MM.1S (cell line): ENCODE data around the gene IQCK.

Experiments used
- DNase-seq: peaks from one replicate; pipeline ENCODE4 v3.0.0-alpha.2; 2015
- H2AFZ ChIP-seq: fragments of 300-600 bp; sonication (generic); 2 replicates; pipeline ENCODE4 v1.6.0; 2016; ENCODE audit warnings: antibody characterized with exemption, low read length
- H3F3A ChIP-seq: fragments of 300-600 bp; sonication (generic); 2 replicates; pipeline ENCODE4 v1.6.1; 2016; ENCODE audit warnings: mild to moderate bottlenecking, antibody characterized with exemption, low read length, moderate library complexity, mixed read lengths; ENCODE audit not compliant: insufficient read depth
- H3K27ac ChIP-seq: fragments of 300-600 bp; sonication (generic); 2 replicates; pipeline ENCODE4 v1.5.1; 2016; ENCODE audit warnings: mild to moderate bottlenecking, low read length
- H3K27me3 ChIP-seq: fragments of 300-600 bp; sonication (generic); replicated peaks from 2 replicates; pipeline ENCODE4 v1.6.0; 2016; ENCODE audit warnings: low read length; ENCODE audit not compliant: insufficient read depth
- H3K36me3 ChIP-seq: fragments of 300-600 bp; sonication (generic); replicated peaks from 2 replicates; pipeline ENCODE4 v1.6.1; 2016; ENCODE audit warnings: mild to moderate bottlenecking, low read length, mixed read lengths; ENCODE audit not compliant: insufficient read depth
- H3K4me1 ChIP-seq: fragments of 300-600 bp; sonication (generic); 2 replicates; pipeline ENCODE4 v1.6.1; 2016; ENCODE audit warnings: low read length, mixed read lengths
- H3K4me2 ChIP-seq: fragments of 300-600 bp; sonication (generic); 2 replicates; pipeline ENCODE4 v1.6.0; 2016; ENCODE audit warnings: low read depth, low read length
- H3K4me3 ChIP-seq: fragments of 300-600 bp; sonication (generic); 2 replicates; pipeline ENCODE4 v1.5.1; 2016; ENCODE audit warnings: low read length, mixed read lengths
- H3K79me2 ChIP-seq: fragments of 300-600 bp; sonication (generic); 2 replicates; pipeline ENCODE4 v1.6.1; 2016; ENCODE audit warnings: mixed run types, low read length, mixed read lengths
- H3K9ac ChIP-seq: fragments of 300-600 bp; sonication (generic); 2 replicates; pipeline ENCODE4 v1.6.1; 2016; ENCODE audit warnings: low read length, mixed read lengths
- H3K9me2 ChIP-seq: fragments of 300-600 bp; sonication (generic); replicated peaks from 2 replicates; pipeline ENCODE4 v1.6.1; 2016; ENCODE audit warnings: mild to moderate bottlenecking, low read length, mixed read lengths; ENCODE audit not compliant: insufficient read depth
- H3K9me3 ChIP-seq: fragments of 300-600 bp; sonication (generic); replicated peaks from 2 replicates; pipeline ENCODE4 v1.6.1; 2016; ENCODE audit warnings: mild to moderate bottlenecking, low read length, mixed read lengths; ENCODE audit not compliant: insufficient read depth
- H4K20me1 ChIP-seq: fragments of 300-600 bp; sonication (generic); 2 replicates; pipeline ENCODE4 v1.6.1; 2016; ENCODE audit warnings: mild to moderate bottlenecking, low read length, moderate library complexity, mixed read lengths; ENCODE audit not compliant: insufficient read depth
- CTCF ChIP-seq: fragments of 300-600 bp; sonication (generic); IDR thresholded peaks from 2 replicates; pipeline ENCODE4 v1.5.1; 2016; ENCODE audit warnings: antibody characterized with exemption, low read length, mixed read lengths
- EZH2 ChIP-seq: fragments of 300-600 bp; sonication (generic); optimal IDR thresholded peaks from 2 replicates; pipeline ENCODE3; 2017; ENCODE audit warnings: low read depth, mild to moderate bottlenecking, antibody characterized with exemption, low read length, mixed read lengths
- EZH2phosphoT487 ChIP-seq: fragments of 300-600 bp; sonication (generic); IDR thresholded peaks from 2 replicates; pipeline ENCODE4 v1.6.1; 2018; ENCODE audit warnings: antibody characterized with exemption, low read length

Gene IQCK

GRCh38 chr16:19717741-19718623, at the start of gene IQCK, which contains the start of gene KNOP1:
IQCK (plus strand) TSS chr16:19718271; CDS start chr16:19718307, 36 bp downstream.
KNOP1 (minus strand) TSS chr16:19718227; CDS start chr16:19715035, 3,192 bp downstream.
- Histone ChIP-seq H3K9ac (peak within 1 kb of the TSS; percentile 90), H3K79me2 (peaks cover 41% of the 10 kb centered on the region), H3K9me2 (no peaks in the 10 kb centered on the region), H3K4me2 (peak within 1 kb of the TSS; percentile 56), H2AFZ (peak within 1 kb of the TSS; percentile 71), H3K9me3 (no peaks in the 10 kb centered on the region), H4K20me1 (no peaks in the 10 kb centered on the region), H3K4me1 (no peaks in the 10 kb centered on the region), H3K36me3 (peaks cover 6% of the 10 kb centered on the region; the same call in 1 of the 2 replicates), H3K4me3 (peak within 1 kb of the TSS; percentile 83), H3F3A (no peaks in the 10 kb centered on the region), H3K27me3 (no peaks in the 10 kb centered on the region), H3K27ac (peak within 1 kb of the TSS; percentile 34; the same call in 1 of the 2 replicates)
- DNase-seq, result peak; percentile 95
- TF ChIP-seq EZH2phosphoT487, result no peak
- no peak for TF ChIP-seq EZH2
- no peak for TF ChIP-seq CTCF

GRCh38 chr16:19672378-19672777, 45.7 kb upstream of the IQCK start:
- no peaks in the 10 kb centered on the region for H4K20me1 ChIP-seq
- no peaks in the 10 kb centered on the region for H3K9me3 ChIP-seq
- H3K36me3 ChIP-seq, result no peaks in the 10 kb centered on the region

GRCh38 chr16:19674485-19674884, 43.6 kb upstream of the IQCK start:
- Histone ChIP-seq H3K9me2 (no peaks in the 10 kb centered on the region), H3F3A (no peaks in the 10 kb centered on the region), H3K4me2 (no peak overlapping the region), H3K27me3 (no peaks in the 10 kb centered on the region), H3K9ac (no peak overlapping the region), H3K4me3 (no peak overlapping the region), H3K79me2 (no peaks in the 10 kb centered on the region), H3K36me3 (no peaks in the 10 kb centered on the region), H3K9me3 (no peaks in the 10 kb centered on the region), H3K27ac (no peak overlapping the region), H3K4me1 (no peaks in the 10 kb centered on the region), H4K20me1 (no peaks in the 10 kb centered on the region), H2AFZ (no peak overlapping the region)
- TF ChIP-seq CTCF (no peak), EZH2 (no peak), EZH2phosphoT487 (no peak)
- no peak for DNase-seq

More at GRCh38 chr16:19672378-19672777, 45.7 kb upstream of the IQCK start:
- no peaks in the 10 kb centered on the region for H3F3A ChIP-seq
- H3K9ac ChIP-seq, result no peak overlapping the region
- no peak overlapping the region for H2AFZ ChIP-seq
- H3K9me2 ChIP-seq, result no peaks in the 10 kb centered on the region
- no peak overlapping the region for H3K4me2 ChIP-seq
- H3K4me1 ChIP-seq, result no peaks in the 10 kb centered on the region
- TF ChIP-seq CTCF (no peak), EZH2 (no peak), EZH2phosphoT487 (no peak)
- no peak for DNase-seq
- H3K27ac ChIP-seq, result no peak overlapping the region
- H3K4me3 ChIP-seq, result no peak overlapping the region
- H3K79me2 ChIP-seq, result no peaks in the 10 kb centered on the region
- H3K27me3 ChIP-seq, result no peaks in the 10 kb centered on the region
